Measurements from ENCODE around the gene TMEM88. TPM values are rescaled to one million over a fixed set of nuclear protein-coding genes. Genes with fewer than 3 reads are reported as not detected.

Gene TMEM88
- total and polyA plus RNA-seq, 5 donors from 2014 or later = 31.5 TPM; not detected in 4

DNA sequence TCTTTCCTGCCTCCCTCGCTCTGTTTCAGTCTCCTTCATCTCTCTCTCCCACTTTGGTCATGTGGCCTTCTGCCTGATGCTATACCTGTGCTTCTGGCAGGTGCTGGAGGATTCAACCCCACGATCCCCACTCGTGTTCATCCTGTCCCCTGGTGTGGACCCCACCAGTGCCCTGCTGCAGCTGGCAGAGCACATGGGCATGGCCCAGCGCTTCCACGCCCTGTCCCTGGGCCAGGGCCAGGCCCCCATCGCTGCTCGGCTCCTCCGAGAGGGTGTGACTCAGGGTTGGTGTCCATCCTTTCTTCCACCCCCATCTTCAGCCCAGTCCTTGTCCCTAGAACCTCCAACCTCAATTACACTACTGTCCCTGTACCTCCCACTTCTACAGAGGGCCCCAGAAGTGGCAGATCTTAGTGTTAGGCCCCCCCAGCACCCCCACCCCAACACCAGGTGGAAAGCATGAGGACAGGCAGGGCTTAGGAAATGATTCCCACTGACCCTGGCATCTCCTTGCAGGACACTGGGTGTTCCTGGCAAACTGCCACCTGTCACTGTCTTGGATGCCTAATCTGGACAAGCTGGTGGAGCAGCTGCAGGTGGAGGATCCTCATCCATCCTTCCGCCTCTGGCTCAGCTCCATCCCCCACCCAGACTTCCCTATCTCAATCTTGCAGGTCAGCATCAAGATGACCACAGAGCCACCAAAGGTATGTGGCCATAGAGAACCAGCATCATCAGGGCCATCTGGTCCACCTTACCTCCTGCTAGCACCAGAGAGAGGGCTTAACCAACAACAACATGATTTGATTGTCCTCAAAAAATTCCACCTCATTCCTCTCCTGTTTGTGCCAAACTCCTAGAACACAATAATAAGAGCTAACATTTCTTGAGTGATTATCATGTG is 30.6 kb upstream of the TMEM88 start:
- Mint-ChIP-seq H3K36me3 (no peaks in the 10 kb centered on the region), H3K27ac (no peak overlapping the region), H3K9me3 (peaks cover 0 to 1% (median 0%) of the 10 kb centered on the region in 7 donors), H3K4me1 (peaks cover 0 to 5% (median under 1%) of the 10 kb centered on the region in 4 donors), H3K4me3 (no peak overlapping the region), H3K27me3 (peaks cover 29% of the 10 kb centered on the region)
- DNase-seq (no peak), ATAC-seq (ENCODE audit: low read depth in 2 of 2) (no peak)
- no peaks in the 10 kb centered on the region for H3K9me3 ChIP-seq (ENCODE audit: control insufficient read depth in 2 of 2, low read length in 2 of 2)
- no peak overlapping the region for H3K4me3 ChIP-seq (ENCODE audit: low read depth, low read length)
- H3K4me1 ChIP-seq (ENCODE audit: control insufficient read depth, insufficient read depth, low read length, poor library complexity, severe bottlenecking) = no peaks in the 10 kb centered on the region
- H3K36me3 ChIP-seq (ENCODE audit: control insufficient read depth, insufficient read depth, low read length) = no peaks in the 10 kb centered on the region
- H3K27me3 ChIP-seq (ENCODE audit: control insufficient read depth, insufficient read depth, low read length) = no peaks in the 10 kb centered on the region
- H3K27ac ChIP-seq (ENCODE audit: insufficient read depth, low read length, poor library complexity, severe bottlenecking) = no peak overlapping the region

DNA sequence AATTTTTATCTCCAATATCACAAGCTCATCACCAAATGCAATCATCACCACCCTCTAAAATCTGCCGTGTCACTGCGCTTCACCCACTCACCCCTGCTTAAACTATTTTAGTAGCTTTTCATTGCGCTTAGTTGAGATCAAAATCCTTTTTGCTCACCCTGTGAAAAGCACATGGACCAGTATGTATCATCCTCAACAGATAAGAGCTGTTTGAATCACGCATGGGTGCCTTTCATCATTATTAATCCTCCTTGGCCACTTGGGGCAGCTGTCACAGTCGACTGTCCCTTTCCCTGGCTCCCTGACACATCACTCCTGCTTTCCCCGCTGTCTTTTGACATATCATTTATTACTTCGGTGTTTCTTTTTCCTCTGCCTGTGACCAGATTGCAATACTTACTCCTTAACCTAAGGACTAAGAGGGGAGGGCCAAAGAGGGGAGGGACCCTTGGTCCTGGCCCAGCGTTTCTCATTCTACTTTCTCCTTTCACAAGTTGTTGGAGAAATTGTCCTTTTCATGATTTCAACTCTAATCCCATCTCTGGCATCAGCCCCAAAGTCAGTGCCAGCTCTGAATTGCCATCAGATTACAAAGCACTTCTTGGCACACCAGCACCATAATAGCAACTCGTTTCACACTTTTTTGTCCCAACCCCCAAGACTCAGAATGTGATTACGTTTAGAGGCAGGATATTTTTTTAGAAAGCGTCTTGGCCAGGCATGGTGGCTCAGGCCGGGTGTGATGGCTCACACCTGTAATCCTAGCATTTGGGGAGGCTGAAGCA is 29.5 kb upstream of the TMEM88 start:
- Histone ChIP-seq H3K27ac (ENCODE audit: insufficient read depth, low read length, poor library complexity, severe bottlenecking) (no peak overlapping the region), H3K27me3 (ENCODE audit: control insufficient read depth, insufficient read depth, low read length) (no peaks in the 10 kb centered on the region), H3K36me3 (ENCODE audit: control insufficient read depth, insufficient read depth, low read length) (no peaks in the 10 kb centered on the region), H3K4me3 (ENCODE audit: low read depth, low read length) (no peak overlapping the region), H3K4me1 (ENCODE audit: control insufficient read depth, insufficient read depth, low read length, poor library complexity, severe bottlenecking) (no peaks in the 10 kb centered on the region), H3K9me3 (ENCODE audit: control insufficient read depth in 2 of 2, low read length in 2 of 2) (no peaks in the 10 kb centered on the region)
- ATAC-seq (ENCODE audit: low read depth in 2 of 2) (no peak), DNase-seq (no peak)
- Mint-ChIP-seq H3K36me3 (no peaks in the 10 kb centered on the region), H3K4me3 (peak overlapping the region in 1 of 4 donors; percentile 4), H3K4me1 (peaks cover 0 to 5% (median 2%) of the 10 kb centered on the region in 4 donors), H3K27ac (no peak overlapping the region), H3K9me3 (peaks cover 0 to 1% (median 0%) of the 10 kb centered on the region in 7 donors), H3K27me3 (peaks cover 33% of the 10 kb centered on the region)

DNA sequence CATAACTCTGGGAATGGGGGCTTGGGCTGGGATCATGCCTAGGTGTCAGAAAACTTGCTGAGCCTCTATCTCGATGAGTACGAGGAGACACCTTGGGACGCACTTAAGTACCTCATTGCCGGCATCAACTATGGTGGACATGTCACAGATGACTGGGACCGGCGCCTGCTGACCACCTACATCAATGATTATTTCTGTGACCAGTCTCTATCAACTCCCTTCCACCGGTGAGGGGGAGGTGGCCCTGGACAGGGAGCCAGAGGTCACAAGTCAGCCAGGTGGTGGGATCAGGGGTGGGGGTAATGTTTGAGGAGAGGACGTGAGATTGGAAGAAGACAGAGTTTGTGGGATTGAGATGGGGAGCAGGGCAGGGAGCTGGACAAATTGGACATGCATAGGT is 24.2 kb upstream of the TMEM88 start:
- peaks cover 16% of the 10 kb centered on the region for H3K4me1 ChIP-seq (ENCODE audit: control insufficient read depth, insufficient read depth, low read length, poor library complexity, severe bottlenecking)
- H3K4me3 ChIP-seq (ENCODE audit: low read depth, low read length) = no peak overlapping the region
- H3K36me3 ChIP-seq (ENCODE audit: control insufficient read depth, insufficient read depth, low read length) = no peaks in the 10 kb centered on the region
- peaks cover 0 to 1% (median 0%) of the 10 kb centered on the region in 7 donors for H3K9me3 Mint-ChIP-seq
- ATAC-seq (ENCODE audit: low read depth in 2 of 2) = no peak
- H3K27me3 Mint-ChIP-seq = peaks cover 34% of the 10 kb centered on the region
- no peaks in the 10 kb centered on the region for H3K27me3 ChIP-seq (ENCODE audit: control insufficient read depth, insufficient read depth, low read length)
- no peaks in the 10 kb centered on the region for H3K9me3 ChIP-seq (ENCODE audit: control insufficient read depth in 2 of 2, low read length in 2 of 2)
- H3K4me3 Mint-ChIP-seq = peak overlapping the region in 1 of 4 donors; percentile 37
- no peaks in the 10 kb centered on the region for H3K36me3 Mint-ChIP-seq
- DNase-seq = no peak
- H3K27ac ChIP-seq (ENCODE audit: insufficient read depth, low read length, poor library complexity, severe bottlenecking) = no peak overlapping the region
- H3K27ac Mint-ChIP-seq = no peak overlapping the region
- H3K4me1 Mint-ChIP-seq = peaks cover 0 to 9% (median 8%) of the 10 kb centered on the region in 4 donors

DNA sequence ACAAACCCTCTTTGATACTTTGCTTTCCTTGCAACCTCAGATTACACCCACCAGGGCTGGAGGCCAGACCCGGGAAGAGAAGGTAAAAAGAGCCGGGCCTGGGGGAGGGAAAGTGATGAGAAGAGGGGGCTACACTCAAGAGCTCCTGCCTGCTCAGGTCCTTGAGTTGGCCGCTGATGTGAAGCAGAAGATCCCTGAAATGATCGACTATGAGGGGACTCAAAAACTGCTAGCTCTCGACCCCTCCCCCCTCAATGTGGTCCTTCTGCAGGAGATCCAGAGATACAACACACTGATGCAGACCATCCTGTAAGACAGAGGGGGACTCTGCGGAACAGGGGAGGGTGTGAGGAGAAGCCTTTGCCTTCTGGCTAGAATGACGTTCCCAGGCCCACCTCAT is 23.6 kb upstream of the TMEM88 start:
- H3K36me3 ChIP-seq (ENCODE audit: control insufficient read depth, insufficient read depth, low read length) = no peaks in the 10 kb centered on the region
- H3K4me1 ChIP-seq (ENCODE audit: control insufficient read depth, insufficient read depth, low read length, poor library complexity, severe bottlenecking) = peaks cover 22% of the 10 kb centered on the region
- DNase-seq (no peak), ATAC-seq (ENCODE audit: low read depth in 2 of 2) (no peak)
- no peak overlapping the region for H3K27ac Mint-ChIP-seq
- peaks cover 0 to 12% (median 9%) of the 10 kb centered on the region in 4 donors for H3K4me1 Mint-ChIP-seq
- no peak overlapping the region for H3K27ac ChIP-seq (ENCODE audit: insufficient read depth, low read length, poor library complexity, severe bottlenecking)
- no peaks in the 10 kb centered on the region for H3K27me3 ChIP-seq (ENCODE audit: control insufficient read depth, insufficient read depth, low read length)
- H3K27me3 Mint-ChIP-seq = peaks cover 34% of the 10 kb centered on the region
- peak overlapping the region in 2 of 4 donors; percentile 37 to 58 for H3K4me3 Mint-ChIP-seq
- H3K4me3 ChIP-seq (ENCODE audit: low read depth, low read length) = no peak overlapping the region
- H3K36me3 Mint-ChIP-seq = no peaks in the 10 kb centered on the region
- H3K9me3 ChIP-seq (ENCODE audit: control insufficient read depth in 2 of 2, low read length in 2 of 2) = no peaks in the 10 kb centered on the region
- peaks cover 0 to 1% (median 0%) of the 10 kb centered on the region in 7 donors for H3K9me3 Mint-ChIP-seq

DNA sequence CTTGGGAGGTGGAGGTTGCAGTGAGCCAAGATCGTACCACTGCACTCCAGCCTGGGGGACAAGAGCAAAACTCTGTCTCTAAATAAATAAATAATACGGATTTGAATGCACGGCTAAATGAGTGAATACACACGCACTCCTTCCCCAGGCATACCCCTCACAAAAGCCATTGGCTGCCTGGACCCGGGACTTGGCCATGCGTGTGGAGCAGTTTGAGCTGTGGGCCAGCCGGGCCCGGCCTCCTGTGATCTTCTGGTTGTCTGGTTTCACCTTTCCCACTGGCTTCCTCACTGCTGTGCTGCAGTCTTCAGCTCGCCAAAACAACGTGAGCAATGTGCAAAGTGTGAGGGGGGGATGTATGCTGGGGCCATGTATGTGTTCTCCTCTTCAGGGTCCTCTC is 22.4 kb upstream of the TMEM88 start:
- Histone ChIP-seq H3K4me1 (ENCODE audit: control insufficient read depth, insufficient read depth, low read length, poor library complexity, severe bottlenecking) (peaks cover 34% of the 10 kb centered on the region), H3K9me3 (ENCODE audit: control insufficient read depth in 2 of 2, low read length in 2 of 2) (no peaks in the 10 kb centered on the region), H3K27me3 (ENCODE audit: control insufficient read depth, insufficient read depth, low read length) (no peaks in the 10 kb centered on the region), H3K36me3 (ENCODE audit: control insufficient read depth, insufficient read depth, low read length) (no peaks in the 10 kb centered on the region), H3K4me3 (ENCODE audit: low read depth, low read length) (no peak overlapping the region), H3K27ac (ENCODE audit: insufficient read depth, low read length, poor library complexity, severe bottlenecking) (no peak overlapping the region)
- Mint-ChIP-seq H3K27ac (peak overlapping the region in 1 of 3 donors; percentile 20), H3K4me1 (peaks cover 2 to 24% (median 16%) of the 10 kb centered on the region in 4 donors), H3K4me3 (peak overlapping the region; percentile 29 to 95 (median 64)), H3K27me3 (peaks cover 26% of the 10 kb centered on the region), H3K36me3 (no peaks in the 10 kb centered on the region), H3K9me3 (peaks cover 0 to 1% (median 0%) of the 10 kb centered on the region in 7 donors)
- DNase-seq = no peak
- no peak for ATAC-seq (ENCODE audit: low read depth in 2 of 2)

DNA sequence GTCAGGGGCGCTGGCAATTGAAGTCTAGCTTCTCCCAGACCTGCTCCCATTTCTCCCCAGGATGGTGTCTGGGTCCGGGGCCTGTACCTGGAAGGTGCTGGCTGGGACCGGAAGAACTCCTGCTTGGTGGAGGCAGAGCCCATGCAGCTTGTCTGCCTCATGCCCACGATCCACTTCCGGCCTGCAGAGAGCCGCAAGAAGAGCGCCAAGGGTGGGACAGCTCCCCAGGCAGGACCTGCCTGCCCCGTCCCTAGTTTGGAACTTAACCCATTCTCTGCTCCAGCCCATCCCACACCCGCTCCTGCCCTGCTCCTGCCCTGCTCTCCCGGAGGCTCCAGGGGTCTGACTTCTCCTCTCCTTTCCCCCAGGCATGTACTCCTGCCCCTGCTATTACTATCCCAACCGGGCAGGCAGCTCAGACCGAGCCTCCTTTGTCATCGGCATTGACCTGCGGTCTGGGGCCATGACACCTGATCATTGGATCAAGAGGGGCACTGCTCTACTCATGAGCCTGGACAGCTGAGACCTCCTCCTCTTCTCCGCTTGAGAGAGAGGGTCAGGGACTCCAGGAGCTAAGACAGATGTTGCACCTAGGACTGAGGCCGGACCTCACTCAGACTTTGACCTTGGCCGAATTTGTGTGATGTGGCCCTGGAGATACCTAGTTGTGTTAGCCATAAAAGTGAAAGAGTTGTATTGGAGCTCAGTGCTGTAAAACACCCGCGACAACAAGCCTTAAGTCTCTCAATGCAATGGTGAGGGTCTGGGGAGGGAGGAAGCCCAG is 21.7 kb upstream of the TMEM88 start:
- no peaks in the 10 kb centered on the region for H3K36me3 ChIP-seq (ENCODE audit: control insufficient read depth, insufficient read depth, low read length)
- peak overlapping the region; percentile 50 for H3K4me3 ChIP-seq (ENCODE audit: low read depth, low read length)
- H3K4me1 Mint-ChIP-seq = peaks cover 5 to 29% (median 20%) of the 10 kb centered on the region in 4 donors
- H3K9me3 ChIP-seq (ENCODE audit: control insufficient read depth in 2 of 2, low read length in 2 of 2) = no peaks in the 10 kb centered on the region
- no peaks in the 10 kb centered on the region for H3K36me3 Mint-ChIP-seq
- peak overlapping the region; percentile 95 to 99 (median 98) for H3K4me3 Mint-ChIP-seq
- peak overlapping the region; percentile 100 for H3K27ac ChIP-seq (ENCODE audit: insufficient read depth, low read length, poor library complexity, severe bottlenecking)
- DNase-seq (no peak), ATAC-seq (ENCODE audit: low read depth in 2 of 2) (no peak)
- peaks cover 0 to 1% (median 0%) of the 10 kb centered on the region in 7 donors for H3K9me3 Mint-ChIP-seq
- H3K27me3 ChIP-seq (ENCODE audit: control insufficient read depth, insufficient read depth, low read length) = no peaks in the 10 kb centered on the region
- peaks cover 40% of the 10 kb centered on the region for H3K4me1 ChIP-seq (ENCODE audit: control insufficient read depth, insufficient read depth, low read length, poor library complexity, severe bottlenecking)
- peaks cover 19% of the 10 kb centered on the region for H3K27me3 Mint-ChIP-seq
- H3K27ac Mint-ChIP-seq = peak overlapping the region; percentile 87 to 100 (median 96)

All from CD4-positive, CD25-positive, alpha-beta regulatory T cell (primary cell).